GM12872 (cell line): ENCODE results near the gene CRY1.

Source experiments
- TF ChIP-seq, protein P1 (sequence below): IDR thresholded peaks from 3 replicates; pipeline ENCODE4 v1.5.1; 2011; ENCODE audit warnings: low read depth, mild to moderate bottlenecking, low read length, moderate library complexity; ENCODE audit not compliant: insufficient read depth

The CRY1 gene

DNA sequence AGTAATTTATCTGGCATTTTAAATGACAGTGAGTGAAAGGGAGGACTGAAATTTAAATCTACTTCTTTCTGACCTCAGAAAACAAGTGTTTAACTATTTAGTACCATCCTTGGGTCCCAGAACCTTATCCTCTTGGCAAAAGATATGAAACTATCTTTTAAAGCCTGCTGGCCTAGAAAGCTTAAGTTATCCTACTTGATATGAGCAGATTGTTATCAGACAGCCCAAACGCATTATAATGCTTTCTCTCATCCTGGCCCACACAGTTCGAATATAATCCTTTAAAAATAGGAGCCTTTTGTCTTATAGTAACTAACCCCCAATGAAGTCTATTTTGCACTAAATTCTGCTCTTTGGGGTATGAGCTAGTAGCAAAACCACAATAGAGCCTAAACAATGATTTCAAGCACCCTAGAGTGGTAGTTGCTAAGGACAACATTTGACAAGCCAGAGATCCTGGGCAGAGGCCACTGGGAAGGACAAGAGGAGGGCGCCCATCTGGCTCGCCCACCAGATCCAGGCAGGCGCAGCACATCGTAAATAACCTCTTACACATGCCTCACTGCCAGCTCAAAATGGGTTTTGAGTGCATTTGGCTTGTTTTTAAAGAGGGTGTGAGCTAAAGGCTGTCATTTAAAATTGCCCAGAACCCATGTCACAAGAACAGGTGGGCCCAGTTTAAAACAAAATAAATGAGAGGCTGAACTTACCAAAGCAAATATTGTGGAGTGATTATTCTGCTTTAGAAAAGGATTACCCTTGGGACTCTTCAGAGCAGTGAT, 37.7 kb upstream of the CRY1 start:
- TF ChIP-seq, protein P1, sequence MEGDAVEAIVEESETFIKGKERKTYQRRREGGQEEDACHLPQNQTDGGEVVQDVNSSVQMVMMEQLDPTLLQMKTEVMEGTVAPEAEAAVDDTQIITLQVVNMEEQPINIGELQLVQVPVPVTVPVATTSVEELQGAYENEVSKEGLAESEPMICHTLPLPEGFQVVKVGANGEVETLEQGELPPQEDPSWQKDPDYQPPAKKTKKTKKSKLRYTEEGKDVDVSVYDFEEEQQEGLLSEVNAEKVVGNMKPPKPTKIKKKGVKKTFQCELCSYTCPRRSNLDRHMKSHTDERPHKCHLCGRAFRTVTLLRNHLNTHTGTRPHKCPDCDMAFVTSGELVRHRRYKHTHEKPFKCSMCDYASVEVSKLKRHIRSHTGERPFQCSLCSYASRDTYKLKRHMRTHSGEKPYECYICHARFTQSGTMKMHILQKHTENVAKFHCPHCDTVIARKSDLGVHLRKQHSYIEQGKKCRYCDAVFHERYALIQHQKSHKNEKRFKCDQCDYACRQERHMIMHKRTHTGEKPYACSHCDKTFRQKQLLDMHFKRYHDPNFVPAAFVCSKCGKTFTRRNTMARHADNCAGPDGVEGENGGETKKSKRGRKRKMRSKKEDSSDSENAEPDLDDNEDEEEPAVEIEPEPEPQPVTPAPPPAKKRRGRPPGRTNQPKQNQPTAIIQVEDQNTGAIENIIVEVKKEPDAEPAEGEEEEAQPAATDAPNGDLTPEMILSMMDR = no peak

DNA sequence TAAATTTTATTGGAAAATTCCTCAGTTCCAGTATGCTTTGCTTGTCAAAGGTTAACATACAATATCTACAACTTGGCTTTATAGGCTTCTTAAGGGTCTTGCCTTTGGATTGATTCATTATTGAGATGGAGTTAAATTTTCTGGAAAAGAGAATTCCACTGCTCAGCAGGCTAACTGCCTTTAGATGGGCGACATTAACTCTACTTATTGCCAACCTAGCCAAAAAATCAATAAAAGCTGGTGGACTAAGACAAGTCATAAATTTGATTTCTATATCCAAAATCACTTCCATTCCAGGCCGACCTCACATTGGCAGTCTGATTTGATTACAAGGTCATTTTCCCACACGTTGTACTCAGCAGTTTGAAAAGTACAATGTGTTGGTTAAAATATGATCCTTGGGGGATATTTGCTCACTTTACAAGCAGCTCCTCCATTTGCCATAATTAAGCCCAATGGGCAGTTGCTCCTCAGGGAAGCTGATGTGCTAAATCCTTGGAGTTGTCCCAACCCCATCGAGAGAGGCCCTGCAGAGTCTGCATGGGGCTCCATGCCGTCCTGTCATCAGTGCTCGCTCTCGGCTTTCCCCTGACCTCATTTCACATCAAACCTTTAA, 36.1 kb upstream of the CRY1 start:
- TF ChIP-seq, protein P1 = no peak

DNA sequence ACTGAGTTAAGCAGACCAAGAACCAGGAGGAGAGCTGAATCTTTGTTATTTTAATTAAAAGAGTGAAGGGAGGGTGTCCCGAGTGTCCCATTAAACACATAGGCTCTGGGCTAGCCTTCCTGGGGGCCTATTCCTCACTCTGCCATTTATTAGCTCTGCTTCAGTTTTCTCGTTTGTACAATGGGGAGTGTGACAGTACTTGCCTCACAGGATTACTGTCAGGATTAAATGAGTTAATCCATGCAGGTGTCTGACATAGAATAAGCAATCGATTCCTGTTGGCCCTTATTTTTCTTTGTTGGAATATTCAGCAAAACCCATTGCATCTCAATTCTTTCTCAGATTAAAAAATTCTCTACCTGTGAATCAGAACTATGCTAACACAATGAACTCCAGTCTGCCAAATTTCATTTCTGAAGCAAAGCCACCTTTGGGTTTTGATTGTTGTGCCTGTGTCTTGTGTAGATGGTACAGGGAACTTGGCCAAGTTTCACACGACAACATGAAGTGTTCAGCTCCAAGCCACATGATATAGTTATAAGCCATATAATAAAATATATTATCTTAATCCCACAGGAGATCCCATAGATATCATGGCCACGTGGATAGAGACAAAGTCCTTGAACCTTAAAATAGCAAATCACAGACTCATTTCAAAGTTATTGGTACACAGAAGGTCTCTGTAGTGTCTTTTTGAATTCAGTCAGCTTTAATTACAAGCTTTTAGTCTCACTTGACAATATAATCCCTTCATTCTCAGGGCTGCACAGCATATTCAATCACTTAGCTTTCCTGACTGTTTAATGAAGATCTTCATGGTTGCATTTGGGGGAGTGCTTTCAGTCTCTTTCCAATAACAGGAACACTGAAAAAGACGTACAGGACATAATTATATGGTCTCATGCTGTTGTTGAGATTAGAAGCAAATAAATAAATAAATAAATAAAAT, 34.4 kb upstream of the CRY1 start:
- TF ChIP-seq, protein P1 = no peak

DNA sequence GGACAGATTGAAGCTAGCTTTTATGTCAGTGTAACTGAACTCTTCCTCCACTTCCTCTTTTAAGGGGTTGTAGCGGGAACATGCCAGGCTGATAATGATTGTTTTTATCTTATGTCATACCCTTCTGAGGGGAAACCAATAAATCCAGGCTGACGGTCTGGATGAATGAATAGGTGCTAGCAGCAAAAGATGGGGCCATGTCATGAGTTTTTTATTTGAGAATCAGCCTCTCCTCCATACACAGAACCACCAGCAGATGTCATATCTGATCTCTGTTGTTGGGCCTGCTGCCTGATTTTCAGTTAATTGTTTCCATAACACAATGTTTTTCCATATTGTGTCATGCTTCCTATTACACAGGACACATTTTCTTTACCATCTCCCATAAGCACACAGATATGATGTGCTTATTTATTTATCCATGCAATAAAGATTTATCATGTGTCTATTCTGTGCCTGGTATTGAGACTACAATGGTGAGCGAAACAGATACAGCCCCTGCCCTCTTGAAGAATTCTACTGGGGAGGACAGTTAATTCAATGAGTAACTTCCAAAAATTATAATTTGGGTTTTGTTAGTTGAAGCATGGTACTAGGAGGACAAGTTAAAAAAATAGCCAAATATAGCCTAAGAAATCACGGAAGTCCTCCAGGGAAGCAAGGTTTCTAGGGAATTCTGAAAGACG, 33.6 kb upstream of the CRY1 start:
- TF ChIP-seq, protein P1 = peak; percentile 28; the same call in 2 of the 3 replicates

DNA sequence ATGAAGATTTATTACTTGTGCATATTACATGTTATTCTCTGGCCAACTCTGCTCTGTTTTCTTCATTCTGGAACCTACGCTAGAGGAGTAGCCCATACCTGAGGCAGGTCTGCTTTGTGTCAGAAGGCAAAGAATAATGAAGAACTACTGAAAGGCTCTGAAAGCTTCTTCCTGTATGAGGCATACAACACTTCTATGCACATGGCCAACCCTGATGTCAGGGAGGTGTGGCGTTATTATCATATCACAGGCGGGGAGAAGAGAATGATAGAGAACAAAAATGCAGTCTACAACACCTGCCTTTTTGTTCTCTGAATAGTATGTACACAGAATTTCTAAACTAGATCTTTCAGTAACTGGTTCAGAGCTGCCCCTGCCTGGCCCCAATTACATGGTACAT, 32.5 kb upstream of the CRY1 start:
- TF ChIP-seq, protein P1 = no peak

DNA sequence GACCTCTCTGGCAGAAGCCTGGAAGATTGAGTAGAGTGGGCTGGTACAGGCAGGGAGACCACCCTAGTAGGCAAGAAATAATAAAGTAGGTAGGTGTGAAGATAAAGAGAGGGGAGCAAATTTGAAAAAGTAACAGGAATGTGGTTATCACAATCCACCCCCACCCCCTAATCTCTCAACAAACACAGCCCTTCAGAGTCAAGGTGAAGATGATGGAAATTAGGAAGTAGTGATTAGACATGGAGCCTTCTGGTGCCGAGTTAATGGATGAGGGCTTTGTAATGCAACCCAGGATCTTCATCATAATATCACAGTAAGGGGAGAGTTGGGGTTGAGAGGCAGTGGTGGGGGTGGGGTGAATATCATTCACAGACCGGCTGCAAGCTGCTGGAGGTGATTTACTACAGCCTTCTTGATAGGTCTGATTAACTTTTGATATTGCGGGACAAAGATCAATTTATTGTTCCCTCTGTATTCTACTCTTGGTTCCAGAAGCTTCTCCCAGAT, 29.2 kb upstream of the CRY1 start:
- TF ChIP-seq, protein P1 = no peak
